Measurements from ENCODE around the gene FLNB. TPM values are rescaled to one million over a fixed set of nuclear protein-coding genes. Genes with fewer than 3 reads are reported as not detected.
A peak's percentile ranks its signal among the peaks of the same experiment; 100 is the strongest.

FLNB gene
- total and polyA plus RNA-seq, 2 of the 8 experiments (the other 6 are each of a cell fraction or from before 2014, with no cell fraction given), result 72.3 to 118 TPM

- Histone ChIP-seq H2BK120ac (replicated peaks; ENCODE audit: low read depth, low read length) (no peak overlapping the region), H3K36me3 (ENCODE audit: control insufficient read depth in 2 of 4, insufficient read depth in 4 of 4, low read length in 3 of 4) (no peaks in the 10 kb centered on the region), H4K5ac (ENCODE audit: insufficient read length, low read depth, low read length) (no peak overlapping the region), H2AK5ac (ENCODE audit: low read depth, low read length) (no peak overlapping the region), H2BK15ac (ENCODE audit: low read length) (peak overlapping the region; percentile 7; the same call in 1 of the 2 replicates), H3K4me1 (replicated peaks in 1 of 4; ENCODE audit: control insufficient read depth in 3 of 4, insufficient read depth in 4 of 4, low read length in 3 of 4) (peaks cover 4 to 18% (median 7%) of the 10 kb centered on the region in 4 experiments; a peak in 6 of 7 replicates), H3K56ac (replicated peaks; ENCODE audit: insufficient read length, low read depth, low read length) (no peak overlapping the region), H3K9ac (replicated peaks in 1 of 4; ENCODE audit: extremely low read depth in 1 of 4, low read depth in 3 of 4, low read length in 3 of 4) (no peak overlapping the region), H4K20me1 (replicated peaks in 1 of 2; ENCODE audit: control insufficient read depth in 1 of 2, insufficient read depth in 2 of 2, low read length in 2 of 2) (no peaks in the 10 kb centered on the region), H3K23me2 (ENCODE audit: low read depth, low read length) (no peaks in the 10 kb centered on the region), H3K79me2 (ENCODE audit: control insufficient read depth in 1 of 2, insufficient read depth in 2 of 2, low read length in 2 of 2) (no peaks in the 10 kb centered on the region), H4K91ac (replicated peaks; ENCODE audit: insufficient read length, low read length) (peak overlapping the region; percentile 61), H4K8ac (ENCODE audit: extremely low read depth, insufficient read depth, low read length) (peak overlapping the region; percentile 12), H3K18ac (ENCODE audit: extremely low read depth, low read length) (no peak overlapping the region), H3K27ac (ENCODE audit: low read depth, low read length) (no peak overlapping the region), H3K4ac (replicated peaks; ENCODE audit: insufficient read length, low read depth, low read length) (no peak overlapping the region), H2BK5ac (ENCODE audit: low read depth, low read length) (no peak overlapping the region), H3K23ac (ENCODE audit: insufficient read length) (no peak overlapping the region), H3K9me3 (ENCODE audit: insufficient read depth in 2 of 2, low read depth in 1 of 2, low read length in 1 of 2) (no peaks in the 10 kb centered on the region), H2BK20ac (ENCODE audit: low read length) (no peak overlapping the region), H3K4me2 (ENCODE audit: insufficient read depth in 1 of 2, low read depth in 2 of 2, low read length in 2 of 2) (peak overlapping the region; percentile 1 to 77; a peak in 2 of 4 replicates), H3K14ac (ENCODE audit: insufficient read length) (no peak overlapping the region), H2AFZ (ENCODE audit: low read length) (peak overlapping the region; percentile 5; the same call in 1 of the 2 replicates), H2BK12ac (ENCODE audit: low read depth, low read length) (no peak overlapping the region), H3K27me3 (replicated peaks in 1 of 4; ENCODE audit: control insufficient read depth in 3 of 4, extremely low read depth in 1 of 4, insufficient read depth in 3 of 4, low read length in 3 of 4) (peaks cover 0 to 6% (median 2%) of the 10 kb centered on the region in 4 experiments; a peak in 2 of 7 replicates), H3K79me1 (ENCODE audit: low read depth, low read length) (no peaks in the 10 kb centered on the region), H3K4me3 (ENCODE audit: extremely low read depth in 1 of 4, insufficient read depth in 2 of 4, low read depth in 3 of 4, low read length in 4 of 4) (peak overlapping the region in 3 of 4 experiments; percentile 0 to 62 (median 45); a peak in 3 of 8 replicates)
- no peak for DNase-seq (ENCODE audit: low read depth in 1 of 2, low spot score in 2 of 2)
- ChIA-PET CTCF (ENCODE audit: partially characterized antibody) (interaction anchor here (0.8 to 4.3 kb wide), 34 partner anchors 7 to 351 kb away, joined by 3 to 44 read pairs (median 5); partner anchors contain the start of genes HTD2 and RPP14), POLR2A (ENCODE audit: partially characterized antibody) (interaction anchor here (0.6 to 2.3 kb wide), 6 partner anchors 9 to 249 kb away, joined by 3 to 11 read pairs (median 4); partner anchors contain the start of genes HTD2 and RPP14)
- WGBS, 2 experiments (ENCODE audit: extremely low coverage in 1 of 2, insufficient coverage in 1 of 2, insufficient read length in 1 of 2, insufficient replicate concordance in 2 of 2, low coverage in 1 of 2, low lambda C conversion rate in 2 of 2, missing lambda C conversion rate in 1 of 2), result 81% methylated on average over 14 of the region's 17 CpGs; no CpG with 5 or more reads in 1 of the 2 experiments
- no peak for TF ChIP-seq ATF3 (IDR thresholded peaks at IDR 0.05; ENCODE audit: insufficient read depth, low read depth, low read length)
- TF ChIP-seq POLR2A (IDR thresholded peaks at IDR 0.05; ENCODE audit: control extremely low read depth in 1 of 2, low read depth in 2 of 2, low read length in 2 of 2), result no peak
- TF ChIP-seq JUN (IDR thresholded peaks at IDR 0.05; ENCODE audit: low read depth, low read length), result no peak
- TF ChIP-seq SIX5 (IDR thresholded peaks at IDR 0.05; ENCODE audit: low read depth, low read length), result no peak
- no peak for TF ChIP-seq PHF8 (conservative IDR thresholded peaks at IDR 0.05; ENCODE audit: low read depth, low read length)
- peak; percentile 82; the same call in 1 of the 2 replicates for TF ChIP-seq KDM1A (IDR thresholded peaks at IDR 0.05; ENCODE audit: borderline replicate concordance, low read length)
- no peak for FAIRE-seq
Observed at GRCh38 chr3:58178528-58179234, 170.5 kb downstream of the FLNB start.
